ENCODE measurements around the gene POLE4. TPM values are rescaled to one million over a fixed set of nuclear protein-coding genes. Genes with fewer than 3 reads are reported as not detected.

POLE4 gene
- total RNA-seq, 1 donor from 2014 or later: 65.4 TPM

GRCh38 chr2:74951211-74951754, 7.2 kb upstream of the POLE4 start:
- TF ChIP-seq, protein P1, sequence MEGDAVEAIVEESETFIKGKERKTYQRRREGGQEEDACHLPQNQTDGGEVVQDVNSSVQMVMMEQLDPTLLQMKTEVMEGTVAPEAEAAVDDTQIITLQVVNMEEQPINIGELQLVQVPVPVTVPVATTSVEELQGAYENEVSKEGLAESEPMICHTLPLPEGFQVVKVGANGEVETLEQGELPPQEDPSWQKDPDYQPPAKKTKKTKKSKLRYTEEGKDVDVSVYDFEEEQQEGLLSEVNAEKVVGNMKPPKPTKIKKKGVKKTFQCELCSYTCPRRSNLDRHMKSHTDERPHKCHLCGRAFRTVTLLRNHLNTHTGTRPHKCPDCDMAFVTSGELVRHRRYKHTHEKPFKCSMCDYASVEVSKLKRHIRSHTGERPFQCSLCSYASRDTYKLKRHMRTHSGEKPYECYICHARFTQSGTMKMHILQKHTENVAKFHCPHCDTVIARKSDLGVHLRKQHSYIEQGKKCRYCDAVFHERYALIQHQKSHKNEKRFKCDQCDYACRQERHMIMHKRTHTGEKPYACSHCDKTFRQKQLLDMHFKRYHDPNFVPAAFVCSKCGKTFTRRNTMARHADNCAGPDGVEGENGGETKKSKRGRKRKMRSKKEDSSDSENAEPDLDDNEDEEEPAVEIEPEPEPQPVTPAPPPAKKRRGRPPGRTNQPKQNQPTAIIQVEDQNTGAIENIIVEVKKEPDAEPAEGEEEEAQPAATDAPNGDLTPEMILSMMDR (IDR thresholded peaks at IDR 0.05): no peak
- ATAC-seq (no peak), DNase-seq (no peak)
- no peaks in the 10 kb centered on the region for H3K9me3 ChIP-seq
- H3K27ac ChIP-seq: no peak overlapping the region
- H3K36me3 ChIP-seq: no peaks in the 10 kb centered on the region
- no peaks in the 10 kb centered on the region for H3K4me1 ChIP-seq
- intact Hi-C loops (cut with DNase I): no loop called here
- no peaks in the 10 kb centered on the region for H3K27me3 ChIP-seq (ENCODE audit: low read depth)
- H3K4me3 ChIP-seq: no peak overlapping the region

DNA sequence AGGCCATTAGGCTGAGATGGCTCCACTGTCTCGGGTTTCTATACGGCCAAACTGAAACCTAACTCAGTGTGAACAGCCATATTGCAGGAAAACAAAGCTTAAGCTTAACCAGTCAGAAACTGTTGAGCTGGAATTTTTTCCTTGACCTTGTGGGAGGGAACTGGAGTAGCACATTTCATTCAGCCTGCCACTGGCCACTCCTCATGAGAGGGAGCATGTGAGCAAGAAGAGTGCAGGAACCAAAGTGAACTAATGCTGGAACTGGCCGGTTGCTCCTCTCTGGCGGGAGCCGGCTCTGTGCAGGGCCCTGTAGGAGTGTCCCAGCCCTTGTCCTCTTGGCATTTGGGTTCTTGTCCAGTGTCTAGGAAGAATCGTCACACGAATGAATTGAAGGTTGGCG, 5.9 kb upstream of the POLE4 start:
- H3K4me3 ChIP-seq: no peak overlapping the region
- DNase-seq (no peak), ATAC-seq (no peak)
- intact Hi-C loops (cut with DNase I): no loop called here
- no peaks in the 10 kb centered on the region for H3K9me3 ChIP-seq
- TF ChIP-seq, protein P1 (IDR thresholded peaks at IDR 0.05): no peak
- no peak overlapping the region for H3K27ac ChIP-seq
- H3K36me3 ChIP-seq: no peaks in the 10 kb centered on the region
- no peaks in the 10 kb centered on the region for H3K27me3 ChIP-seq (ENCODE audit: low read depth)
- peaks cover 1% of the 10 kb centered on the region for H3K4me1 ChIP-seq

GRCh38 chr2:74953796-74954499, 4.5 kb upstream of the POLE4 start:
- Histone ChIP-seq H3K9me3 (no peaks in the 10 kb centered on the region), H3K36me3 (no peaks in the 10 kb centered on the region), H3K4me3 (no peak overlapping the region), H3K27me3 (ENCODE audit: low read depth) (no peaks in the 10 kb centered on the region), H3K4me1 (peaks cover 10% of the 10 kb centered on the region), H3K27ac (no peak overlapping the region)
- ATAC-seq (no peak), DNase-seq (no peak)
- TF ChIP-seq, protein P1 (IDR thresholded peaks at IDR 0.05): no peak
- intact Hi-C loops (cut with DNase I): no loop called here

GRCh38 chr2:74954500-74954874, 4.0 kb upstream of the POLE4 start:
- TF ChIP-seq, protein P1 (IDR thresholded peaks at IDR 0.05): no peak

DNA sequence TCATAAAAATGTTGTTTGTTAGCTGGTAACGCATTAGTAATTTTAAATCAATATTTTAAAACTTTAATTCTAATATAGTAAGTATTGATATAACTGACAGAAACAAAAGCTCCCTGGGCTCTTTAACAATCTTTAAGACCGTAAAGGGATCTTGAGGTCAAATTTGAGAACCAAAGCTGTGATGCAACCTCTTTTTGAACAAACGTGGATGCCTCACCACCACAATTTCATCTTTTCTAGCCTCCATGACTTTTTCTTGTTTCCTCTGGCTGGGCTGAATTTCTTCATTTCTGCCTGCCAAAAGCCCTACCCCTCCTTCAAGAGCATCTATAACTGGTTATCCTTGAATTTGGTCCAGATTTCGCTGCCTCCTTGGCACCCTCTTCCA, 563 bp upstream of the POLE4 start:
- Histone ChIP-seq H3K4me3 (peak overlapping the region; percentile 65), H3K9me3 (no peaks in the 10 kb centered on the region), H3K27ac (peak overlapping the region; percentile 94), H3K27me3 (ENCODE audit: low read depth) (no peaks in the 10 kb centered on the region), H3K36me3 (no peaks in the 10 kb centered on the region), H3K4me1 (peaks cover 16% of the 10 kb centered on the region)
- TF ChIP-seq, protein P1 (IDR thresholded peaks at IDR 0.05): no peak
- no peak for DNase-seq
- no peak for ATAC-seq
- intact Hi-C loops (cut with DNase I): no loop called here

More at GRCh38 chr2:74954500-74954874, 4.0 kb upstream of the POLE4 start:
- DNase-seq (no peak), ATAC-seq (no peak)
- H3K27ac ChIP-seq: no peak overlapping the region
- H3K9me3 ChIP-seq: no peaks in the 10 kb centered on the region
- H3K4me3 ChIP-seq: no peak overlapping the region
- H3K27me3 ChIP-seq (ENCODE audit: low read depth): no peaks in the 10 kb centered on the region
- H3K36me3 ChIP-seq: no peaks in the 10 kb centered on the region
- peaks cover 16% of the 10 kb centered on the region for H3K4me1 ChIP-seq
- intact Hi-C loops (cut with DNase I): no loop called here

All from lower lobe of right lung (tissue), 2 donors.